WTC11 (cell line): Measurements from ENCODE around the gene ROR2. TPM values are rescaled to one million over a fixed set of nuclear protein-coding genes. Genes with fewer than 3 reads are reported as not detected.

Experiments used
- ATAC-seq: fragments of 200-7000 bp; cut with Tn5 transposase; 2 replicates; pipeline ENCODE4 v1.10.0; 2021; ENCODE audit warnings: mild to moderate bottlenecking, moderate library complexity
- CTCF ChIA-PET: fragments of 300-600 bp; sonication (Branson Sonifier 250); formaldehyde crosslinking; loops from one replicate; lab custom pipeline; 2021; ENCODE audit warnings: antibody characterized with exemption; lab: Charles Lee
- POLR2A ChIA-PET: fragments of 350-600 bp; sonication (Branson Sonifier 250); formaldehyde crosslinking; loops from one replicate; lab custom pipeline; 2021; ENCODE audit warnings: antibody characterized with exemption; lab: Charles Lee
- DNase-seq: peaks from one replicate; pipeline ENCODE4 v3.0.0; 2021; ENCODE audit warnings: low spot score
- H3K27ac Mint-ChIP-seq: 2 replicates; pipeline ENCODE4 v1.8.0; 2021; ENCODE audit warnings: mixed read lengths
- H3K27me3 Mint-ChIP-seq: 2 replicates; pipeline ENCODE4 v1.8.0; 2021; ENCODE audit warnings: low read depth, mild to moderate bottlenecking, moderate library complexity, mixed read lengths
- H3K36me3 Mint-ChIP-seq: 2 replicates; pipeline ENCODE4 v1.8.0; 2021; ENCODE audit warnings: mixed read lengths
- H3K4me1 Mint-ChIP-seq: 2 replicates; pipeline ENCODE4 v1.8.0; 2022; ENCODE audit warnings: mixed read lengths
- H3K4me3 Mint-ChIP-seq: 2 replicates; pipeline ENCODE4 v1.8.0; 2021; ENCODE audit warnings: mild to moderate bottlenecking, moderate library complexity, mixed read lengths
- H3K9me3 Mint-ChIP-seq: 2 replicates; pipeline ENCODE4 v1.8.0; 2021; ENCODE audit warnings: mixed read lengths
- AR ChIP-seq: fragments of 250-450 bp; sonication (Bioruptor Pico); IDR thresholded peaks from 2 replicates; pipeline ENCODE4 v1.9.0; 2021; ENCODE audit warnings: mild to moderate bottlenecking
- ATF1 ChIP-seq: sonication (generic); formaldehyde crosslinking; IDR thresholded peaks from 2 replicates; pipeline ENCODE4 v1.8.1; 2023; ENCODE audit warnings: mild to moderate bottlenecking, moderate library complexity, missing genetic modification reagents
- ATF2 ChIP-seq: sonication (generic); formaldehyde crosslinking; IDR thresholded peaks from 2 replicates; pipeline ENCODE4 v1.8.1; 2022; ENCODE audit warnings: low read depth, missing genetic modification reagents, borderline replicate concordance
- CBFB ChIP-seq: sonication (generic); formaldehyde crosslinking; IDR thresholded peaks from 2 replicates; pipeline ENCODE4 v1.8.1; 2022; ENCODE audit warnings: mild to moderate bottlenecking, low read depth, missing genetic modification reagents
- CREB1 ChIP-seq: sonication (generic); formaldehyde crosslinking; IDR thresholded peaks from 2 replicates; pipeline ENCODE4 v1.8.0; 2023; ENCODE audit warnings: mild to moderate bottlenecking, missing genetic modification reagents
- CTCF ChIP-seq: fragments of 200-600 bp; IDR thresholded peaks from 2 replicates; pipeline ENCODE4 v1.8.0; 2022; ENCODE audit warnings: antibody characterized with exemption
- GTF2I ChIP-seq: fragments of 250-450 bp; sonication (Bioruptor Pico); conservative IDR thresholded peaks from 2 replicates; pipeline ENCODE4 v1.4.0; 2021; ENCODE audit warnings: mild to moderate bottlenecking
- HMGXB4 ChIP-seq: sonication (generic); formaldehyde crosslinking; IDR thresholded peaks from 2 replicates; pipeline ENCODE4 v1.8.1; 2023; ENCODE audit warnings: mild to moderate bottlenecking, moderate library complexity, missing genetic modification reagents
- JUN ChIP-seq: sonication (generic); formaldehyde crosslinking; IDR thresholded peaks from 2 replicates; pipeline ENCODE4 v1.8.0; 2023; ENCODE audit warnings: mild to moderate bottlenecking, missing genetic modification reagents
- NFYB ChIP-seq: sonication (generic); formaldehyde crosslinking; conservative IDR thresholded peaks from 2 replicates; pipeline ENCODE4 v1.8.0; 2022; ENCODE audit warnings: low read depth, missing genetic modification reagents
- NR1H2 ChIP-seq: sonication (generic); formaldehyde crosslinking; IDR thresholded peaks from 2 replicates; pipeline ENCODE4 v1.9.0; 2021; ENCODE audit warnings: mild to moderate bottlenecking, moderate library complexity, missing genetic modification reagents
- PRDM15 ChIP-seq: sonication (generic); formaldehyde crosslinking; IDR thresholded peaks from 2 replicates; pipeline ENCODE4 v1.8.0; 2022; ENCODE audit warnings: missing genetic modification reagents
- TCF7 ChIP-seq: sonication (generic); formaldehyde crosslinking; IDR thresholded peaks from 2 replicates; pipeline ENCODE4 v1.8.0; 2022; ENCODE audit warnings: mild to moderate bottlenecking, low read depth, missing genetic modification reagents, moderate library complexity
- ZBTB21 ChIP-seq: sonication (generic); formaldehyde crosslinking; IDR thresholded peaks from 2 replicates; pipeline ENCODE4 v1.8.1; 2023; ENCODE audit warnings: mild to moderate bottlenecking, missing genetic modification reagents, borderline replicate concordance
- ZNF416 ChIP-seq: fragments of 250-450 bp; sonication (Bioruptor Pico); IDR thresholded peaks from 2 replicates; pipeline ENCODE4 v1.9.0; 2021; ENCODE audit warnings: mild to moderate bottlenecking, inconsistent platforms
- ZNF423 ChIP-seq: fragments of 250-450 bp; sonication (Bioruptor Pico); IDR thresholded peaks from 2 replicates; pipeline ENCODE4 v2.1.2; 2022; ENCODE audit warnings: mild to moderate bottlenecking, moderate library complexity
- ZNF671 ChIP-seq: fragments of 250-450 bp; sonication (Bioruptor Pico); IDR thresholded peaks from 2 replicates; pipeline ENCODE4 v1.8.0; 2021; ENCODE audit warnings: mild to moderate bottlenecking
- total RNA-seq: library from RNA; stranded (reverse); gene quantifications from 3 replicates; pipeline ENCODE4 v1.2.3, GENCODE V29; 2021
- TF ChIP-seq, protein P1 (sequence below): sonication (generic); formaldehyde crosslinking; IDR thresholded peaks from 2 replicates; pipeline ENCODE4 v1.8.0; 2023; ENCODE audit warnings: missing genetic modification reagents, mild to moderate bottlenecking, borderline replicate concordance
- TF ChIP-seq, protein P2 (sequence below): sonication (generic); formaldehyde crosslinking; IDR thresholded peaks from 2 replicates; pipeline ENCODE4 v1.8.1; 2022; ENCODE audit warnings: mild to moderate bottlenecking, missing genetic modification reagents, moderate library complexity, borderline replicate concordance

The ROR2 gene
- total RNA-seq, 1 experiment from 2014 or later = 19.8 TPM

DNA sequence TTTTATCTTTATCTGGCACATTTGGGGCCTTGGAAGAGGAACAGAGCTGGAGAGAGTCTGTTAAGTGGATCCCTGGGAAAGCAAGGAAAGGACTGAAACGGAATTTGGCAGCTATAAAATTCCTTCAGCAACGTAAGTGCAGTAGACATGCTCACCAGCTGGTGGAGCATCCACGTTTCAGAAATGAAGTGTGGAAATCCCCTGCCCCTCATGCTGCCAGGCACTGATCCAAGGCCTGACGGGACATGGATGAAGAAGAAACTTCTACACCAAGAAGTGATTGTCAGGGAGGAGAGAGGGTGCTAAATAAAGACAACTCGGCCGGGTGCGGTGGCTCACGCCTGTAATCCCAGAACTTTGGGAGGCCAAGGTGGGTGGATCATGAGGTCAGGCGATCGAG lies 209.3 kb downstream of the ROR2 start:
- no peak overlapping the region for H3K27ac Mint-ChIP-seq
- H3K36me3 Mint-ChIP-seq = peaks cover 5% of the 10 kb centered on the region; the same call in 1 of the 2 replicates
- no peak overlapping the region for H3K4me3 Mint-ChIP-seq
- TF ChIP-seq JUN (CRISPR knock-in tag) (no peak), CTCF (no peak), ZBTB21 (CRISPR knock-in tag) (no peak), TCF7 (CRISPR knock-in tag) (no peak), ZNF423 (no peak), NFYB (CRISPR knock-in tag) (no peak), ZNF416 (CRISPR knock-in tag) (no peak), CBFB (CRISPR knock-in tag) (no peak), NR1H2 (CRISPR knock-in tag) (no peak), PRDM15 (CRISPR knock-in tag) (no peak), GTF2I (CRISPR knock-in tag) (no peak), ZNF671 (no peak), ATF1 (CRISPR knock-in tag) (no peak), ATF2 (CRISPR knock-in tag) (no peak), CREB1 (no peak), HMGXB4 (CRISPR knock-in tag) (no peak), AR (CRISPR knock-in tag) (no peak)
- TF ChIP-seq, protein P1, sequence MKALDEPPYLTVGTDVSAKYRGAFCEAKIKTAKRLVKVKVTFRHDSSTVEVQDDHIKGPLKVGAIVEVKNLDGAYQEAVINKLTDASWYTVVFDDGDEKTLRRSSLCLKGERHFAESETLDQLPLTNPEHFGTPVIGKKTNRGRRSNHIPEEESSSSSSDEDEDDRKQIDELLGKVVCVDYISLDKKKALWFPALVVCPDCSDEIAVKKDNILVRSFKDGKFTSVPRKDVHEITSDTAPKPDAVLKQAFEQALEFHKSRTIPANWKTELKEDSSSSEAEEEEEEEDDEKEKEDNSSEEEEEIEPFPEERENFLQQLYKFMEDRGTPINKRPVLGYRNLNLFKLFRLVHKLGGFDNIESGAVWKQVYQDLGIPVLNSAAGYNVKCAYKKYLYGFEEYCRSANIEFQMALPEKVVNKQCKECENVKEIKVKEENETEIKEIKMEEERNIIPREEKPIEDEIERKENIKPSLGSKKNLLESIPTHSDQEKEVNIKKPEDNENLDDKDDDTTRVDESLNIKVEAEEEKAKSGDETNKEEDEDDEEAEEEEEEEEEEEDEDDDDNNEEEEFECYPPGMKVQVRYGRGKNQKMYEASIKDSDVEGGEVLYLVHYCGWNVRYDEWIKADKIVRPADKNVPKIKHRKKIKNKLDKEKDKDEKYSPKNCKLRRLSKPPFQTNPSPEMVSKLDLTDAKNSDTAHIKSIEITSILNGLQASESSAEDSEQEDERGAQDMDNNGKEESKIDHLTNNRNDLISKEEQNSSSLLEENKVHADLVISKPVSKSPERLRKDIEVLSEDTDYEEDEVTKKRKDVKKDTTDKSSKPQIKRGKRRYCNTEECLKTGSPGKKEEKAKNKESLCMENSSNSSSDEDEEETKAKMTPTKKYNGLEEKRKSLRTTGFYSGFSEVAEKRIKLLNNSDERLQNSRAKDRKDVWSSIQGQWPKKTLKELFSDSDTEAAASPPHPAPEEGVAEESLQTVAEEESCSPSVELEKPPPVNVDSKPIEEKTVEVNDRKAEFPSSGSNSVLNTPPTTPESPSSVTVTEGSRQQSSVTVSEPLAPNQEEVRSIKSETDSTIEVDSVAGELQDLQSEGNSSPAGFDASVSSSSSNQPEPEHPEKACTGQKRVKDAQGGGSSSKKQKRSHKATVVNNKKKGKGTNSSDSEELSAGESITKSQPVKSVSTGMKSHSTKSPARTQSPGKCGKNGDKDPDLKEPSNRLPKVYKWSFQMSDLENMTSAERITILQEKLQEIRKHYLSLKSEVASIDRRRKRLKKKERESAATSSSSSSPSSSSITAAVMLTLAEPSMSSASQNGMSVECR (CRISPR knock-in tag) = no peak
- TF ChIP-seq, protein P2, sequence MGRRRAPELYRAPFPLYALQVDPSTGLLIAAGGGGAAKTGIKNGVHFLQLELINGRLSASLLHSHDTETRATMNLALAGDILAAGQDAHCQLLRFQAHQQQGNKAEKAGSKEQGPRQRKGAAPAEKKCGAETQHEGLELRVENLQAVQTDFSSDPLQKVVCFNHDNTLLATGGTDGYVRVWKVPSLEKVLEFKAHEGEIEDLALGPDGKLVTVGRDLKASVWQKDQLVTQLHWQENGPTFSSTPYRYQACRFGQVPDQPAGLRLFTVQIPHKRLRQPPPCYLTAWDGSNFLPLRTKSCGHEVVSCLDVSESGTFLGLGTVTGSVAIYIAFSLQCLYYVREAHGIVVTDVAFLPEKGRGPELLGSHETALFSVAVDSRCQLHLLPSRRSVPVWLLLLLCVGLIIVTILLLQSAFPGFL = no peak
- H3K9me3 Mint-ChIP-seq = no peaks in the 10 kb centered on the region
- no peaks in the 10 kb centered on the region for H3K27me3 Mint-ChIP-seq
- ATAC-seq (no peak), DNase-seq (no peak)
- H3K4me1 Mint-ChIP-seq = no peaks in the 10 kb centered on the region
- POLR2A ChIA-PET = no interaction called here
- CTCF ChIA-PET = interaction anchor here (0.7 to 1.9 kb wide), 4 partner anchors 14 to 209 kb away, joined by 3 to 6 read pairs (median 4); partner anchors contain the start of gene ROR2
